Astrocyte (in vitro differentiated cells and primary cell): ENCODE results near the gene MMP24OS. TPM values are rescaled to one million over a fixed set of nuclear protein-coding genes. Genes with fewer than 3 reads are reported as not detected.

Experiments
- DNase-seq: peaks from one replicate; pipeline ENCODE4 v3.0.0-alpha.2; 2010; ENCODE audit warnings: low read depth
- FAIRE-seq: peaks from 2 replicates; lab custom pipeline; 2011; peaks lifted over from hg19 to GRCh38; lab: Jason Lieb, UNC
- H2AFZ ChIP-seq: 2 replicates; pipeline ENCODE4 v1.6.0; 2012; ENCODE audit warnings: low read depth, low read length, inconsistent platforms
- H3K27ac ChIP-seq: 2 replicates; pipeline ENCODE4 v1.5.1; 2011; ENCODE audit warnings: low read depth, low read length, inconsistent platforms
- H3K27me3 ChIP-seq: 2 replicates; pipeline ENCODE4 v1.6.0; 2011; ENCODE audit warnings: low read length, inconsistent platforms; ENCODE audit not compliant: insufficient read depth
- H3K36me3 ChIP-seq: 2 replicates; pipeline ENCODE4 v1.5.1; 2011; ENCODE audit warnings: low read length, inconsistent platforms; ENCODE audit not compliant: insufficient read depth
- H3K4me1 ChIP-seq: 2 replicates; pipeline ENCODE4 v1.5.1; 2011; ENCODE audit warnings: low read length, inconsistent platforms; ENCODE audit not compliant: insufficient read depth
- H3K4me2 ChIP-seq: 2 replicates; pipeline ENCODE4 v1.6.0; 2012; ENCODE audit warnings: low read length, inconsistent platforms
- H3K4me3 ChIP-seq: 2 replicates; pipeline ENCODE4 v1.5.1; 2011; ENCODE audit warnings: low read depth, mild to moderate bottlenecking, low read length, inconsistent platforms; ENCODE audit not compliant: insufficient read depth
- H3K79me2 ChIP-seq: 2 replicates; pipeline ENCODE4 v1.6.0; 2012; ENCODE audit warnings: mild to moderate bottlenecking, low read length, inconsistent platforms; ENCODE audit not compliant: insufficient read depth
- H3K9ac ChIP-seq: 2 replicates; pipeline ENCODE4 v1.6.0; 2012; ENCODE audit warnings: mild to moderate bottlenecking, low read length, inconsistent platforms
- H3K9me3 ChIP-seq: 2 replicates; pipeline ENCODE4 v1.5.1; 2012; ENCODE audit warnings: low read depth, mild to moderate bottlenecking, low read length, inconsistent platforms; ENCODE audit not compliant: insufficient read depth
- H4K20me1 ChIP-seq: 2 replicates; pipeline ENCODE4 v1.6.0; 2012; ENCODE audit warnings: low read length, inconsistent platforms; ENCODE audit not compliant: insufficient read depth
- H3K27ac Mint-ChIP-seq: one replicate; pipeline ENCODE4 v1.8.0; 2021; ENCODE audit warnings: mild to moderate bottlenecking, mixed read lengths; ENCODE audit not compliant: unreplicated experiment
- H3K27me3 Mint-ChIP-seq: one replicate; pipeline ENCODE4 v1.8.0; 2021; ENCODE audit warnings: low read depth, mixed read lengths; ENCODE audit not compliant: unreplicated experiment
- H3K36me3 Mint-ChIP-seq: one replicate; pipeline ENCODE4 v1.8.0; 2021; ENCODE audit warnings: low read depth, mixed read lengths; ENCODE audit not compliant: unreplicated experiment
- H3K4me1 Mint-ChIP-seq: one replicate; pipeline ENCODE4 v1.8.0; 2021; ENCODE audit warnings: low read depth, mixed read lengths; ENCODE audit not compliant: unreplicated experiment
- H3K4me3 Mint-ChIP-seq: one replicate; pipeline ENCODE4 v1.8.0; 2021; ENCODE audit warnings: mild to moderate bottlenecking, moderate library complexity, mixed read lengths; ENCODE audit not compliant: unreplicated experiment
- H3K9me3 Mint-ChIP-seq: one replicate; pipeline ENCODE4 v1.8.0; 2021; ENCODE audit warnings: mild to moderate bottlenecking, mixed read lengths; ENCODE audit not compliant: unreplicated experiment
- CTCF ChIP-seq: IDR thresholded peaks from 2 replicates; pipeline ENCODE4 v1.5.1; 2011; ENCODE audit warnings: low read depth, mild to moderate bottlenecking, inconsistent platforms, low read length, moderate library complexity; ENCODE audit not compliant: insufficient read depth
- EZH2 ChIP-seq: IDR thresholded peaks from 2 replicates; pipeline ENCODE4 v1.6.1; 2012; ENCODE audit warnings: mild to moderate bottlenecking, low read length, inconsistent platforms; ENCODE audit not compliant: insufficient read depth
- total RNA-seq: library from RNA; stranded (reverse); gene quantifications from 2 replicates; pipeline ENCODE4 v1.2.1, GENCODE V29; 2021

The MMP24OS gene
- total RNA-seq, 1 donor from 2014 or later, result 86.5 TPM

DNA sequence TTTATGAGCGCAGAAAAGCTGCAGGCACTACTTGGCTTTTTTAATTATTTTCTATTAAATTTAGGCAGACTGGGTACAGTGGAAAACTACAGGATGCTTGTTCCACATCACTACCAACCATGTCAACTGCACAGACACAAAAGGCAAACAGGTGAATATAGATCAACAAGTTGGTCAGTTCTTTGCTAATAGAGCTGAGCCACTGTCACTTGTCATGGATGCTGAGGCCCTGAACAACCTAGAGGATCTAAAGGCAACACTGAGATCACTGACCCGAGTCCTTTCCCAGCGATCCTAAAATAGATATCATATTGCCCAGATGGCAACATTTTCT lies 48.8 kb upstream of the MMP24OS start:
- Mint-ChIP-seq H3K27me3 (no peaks in the 10 kb centered on the region), H3K9me3 (no peaks in the 10 kb centered on the region), H3K27ac (no peak overlapping the region), H3K4me3 (no peak overlapping the region), H3K36me3 (peaks cover 5% of the 10 kb centered on the region), H3K4me1 (peaks cover 61% of the 10 kb centered on the region)
- Histone ChIP-seq H3K4me2 (no peak overlapping the region), H3K4me1 (peaks cover 11% of the 10 kb centered on the region), H3K9ac (no peak overlapping the region), H3K9me3 (no peaks in the 10 kb centered on the region), H4K20me1 (no peaks in the 10 kb centered on the region), H3K27me3 (no peaks in the 10 kb centered on the region), H3K79me2 (no peaks in the 10 kb centered on the region), H3K4me3 (no peak overlapping the region), H3K36me3 (no peaks in the 10 kb centered on the region), H2AFZ (no peak overlapping the region), H3K27ac (no peak overlapping the region)
- FAIRE-seq, result no peak
- TF ChIP-seq CTCF (no peak), EZH2 (no peak)
- no peak for DNase-seq

DNA sequence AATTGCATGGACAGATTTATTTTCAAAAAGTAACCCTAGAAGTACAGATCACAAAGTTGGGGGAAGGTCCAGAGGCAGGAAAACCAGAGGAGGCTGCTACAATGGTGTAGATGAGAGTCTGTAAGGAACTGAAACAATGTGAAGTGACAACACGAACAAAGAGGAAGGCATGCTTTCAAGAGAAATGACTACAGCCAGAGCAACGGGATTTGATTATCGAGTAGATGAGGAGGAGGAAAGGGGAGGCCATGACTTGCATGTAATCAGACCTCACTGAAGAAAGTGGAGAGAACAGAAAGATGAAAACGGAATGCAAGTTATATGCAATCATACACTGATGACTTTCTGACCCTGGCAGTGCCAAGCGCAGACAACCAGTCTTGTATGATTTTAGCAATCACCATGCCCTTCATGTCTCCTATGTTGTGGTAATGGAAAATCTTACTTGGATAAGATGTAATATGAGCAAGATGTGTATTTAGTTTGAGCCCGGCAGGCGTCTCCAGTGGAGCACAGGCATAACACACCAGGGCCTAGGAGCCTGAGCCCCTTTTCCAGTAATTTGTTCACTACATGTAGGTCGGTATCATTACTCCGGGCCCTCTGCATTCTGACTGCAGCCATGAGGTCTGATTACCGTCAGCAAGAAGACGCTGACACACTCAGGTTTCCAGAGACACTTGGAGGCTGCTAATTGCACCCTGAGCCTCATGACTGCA lies 48.3 kb upstream of the MMP24OS start:
- no peak overlapping the region for H2AFZ ChIP-seq
- H3K9me3 Mint-ChIP-seq, result no peaks in the 10 kb centered on the region
- H3K79me2 ChIP-seq, result no peaks in the 10 kb centered on the region
- FAIRE-seq, result no peak
- no peak overlapping the region for H3K27ac ChIP-seq
- peaks cover 58% of the 10 kb centered on the region for H3K4me1 Mint-ChIP-seq
- H3K27me3 Mint-ChIP-seq, result no peaks in the 10 kb centered on the region
- H3K27me3 ChIP-seq, result no peaks in the 10 kb centered on the region
- H3K36me3 ChIP-seq, result no peaks in the 10 kb centered on the region
- no peaks in the 10 kb centered on the region for H3K9me3 ChIP-seq
- TF ChIP-seq EZH2 (no peak), CTCF (no peak)
- H3K4me1 ChIP-seq, result peaks cover 16% of the 10 kb centered on the region
- no peak overlapping the region for H3K9ac ChIP-seq
- DNase-seq, result no peak
- H3K27ac Mint-ChIP-seq, result no peak overlapping the region
- no peak overlapping the region for H3K4me2 ChIP-seq
- no peaks in the 10 kb centered on the region for H4K20me1 ChIP-seq
- H3K4me3 ChIP-seq, result no peak overlapping the region
- H3K4me3 Mint-ChIP-seq, result no peak overlapping the region
- H3K36me3 Mint-ChIP-seq, result peaks cover 5% of the 10 kb centered on the region

GRCh38 chr20:35325401-35325800 lies 47.5 kb upstream of the MMP24OS start:
- Histone ChIP-seq H3K27me3 (no peaks in the 10 kb centered on the region), H3K79me2 (no peaks in the 10 kb centered on the region), H3K36me3 (no peaks in the 10 kb centered on the region), H3K9ac (no peak overlapping the region), H3K27ac (no peak overlapping the region), H2AFZ (no peak overlapping the region), H3K4me2 (no peak overlapping the region), H3K9me3 (no peaks in the 10 kb centered on the region), H3K4me3 (no peak overlapping the region), H4K20me1 (no peaks in the 10 kb centered on the region), H3K4me1 (peaks cover 24% of the 10 kb centered on the region)
- no peak overlapping the region for H3K4me3 Mint-ChIP-seq
- no peaks in the 10 kb centered on the region for H3K27me3 Mint-ChIP-seq
- H3K27ac Mint-ChIP-seq, result peak overlapping the region; percentile 56
- no peak for TF ChIP-seq CTCF
- no peak for TF ChIP-seq EZH2
- peaks cover 56% of the 10 kb centered on the region for H3K4me1 Mint-ChIP-seq
- H3K36me3 Mint-ChIP-seq, result peaks cover 5% of the 10 kb centered on the region
- DNase-seq (no peak), FAIRE-seq (no peak)
- H3K9me3 Mint-ChIP-seq, result no peaks in the 10 kb centered on the region
